NCI-H1048 (cell line): Measurements from ENCODE around the gene RAD18.

Experiments used
- DNase-seq: peaks from one replicate; lab custom pipeline; 2025; lab: John Stamatoyannopoulos, UW

Gene RAD18

DNA sequence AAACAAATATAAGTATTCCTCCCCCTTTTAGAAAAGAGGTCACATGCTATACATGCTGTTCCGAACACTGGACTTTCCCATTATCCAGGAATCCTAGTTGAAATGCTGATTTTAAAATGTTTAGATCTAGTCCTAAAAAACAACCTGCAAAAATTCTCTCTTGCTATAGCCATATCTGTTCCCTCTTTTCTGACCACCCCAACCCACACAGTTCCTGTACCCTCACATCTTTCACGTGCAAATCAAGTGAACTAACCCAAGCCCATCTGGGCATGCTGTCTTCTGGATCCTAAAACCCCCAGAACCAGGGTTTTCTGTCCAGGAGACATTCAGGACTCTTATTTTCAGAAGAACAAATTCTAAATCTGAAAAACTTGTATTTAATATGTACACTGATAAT, 67.4 kb downstream of the RAD18 start:
- DNase-seq, result no peak

- no peak for DNase-seq
Observed at GRCh38 chr3:8893001-8893400, 70.3 kb downstream of the RAD18 start.

DNA sequence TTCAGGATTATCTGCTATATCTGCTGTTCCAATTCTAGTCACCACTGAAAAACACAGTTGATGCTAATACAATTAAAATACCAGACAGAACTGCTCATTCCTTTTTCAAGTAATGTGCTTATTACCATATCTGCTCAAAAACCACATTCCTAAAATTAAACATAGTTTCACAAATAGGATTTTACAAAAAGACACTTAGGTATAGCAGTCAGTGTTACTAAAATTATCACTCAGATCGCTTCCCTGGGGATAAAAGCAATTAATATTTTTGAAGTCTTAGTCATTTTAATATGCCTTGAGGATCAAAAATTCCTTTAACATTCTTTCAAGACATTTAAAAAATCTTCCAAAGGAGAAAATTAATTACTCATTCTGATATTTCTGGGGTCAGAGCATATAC, 71.5 kb downstream of the RAD18 start:
- DNase-seq, result no peak

DNA sequence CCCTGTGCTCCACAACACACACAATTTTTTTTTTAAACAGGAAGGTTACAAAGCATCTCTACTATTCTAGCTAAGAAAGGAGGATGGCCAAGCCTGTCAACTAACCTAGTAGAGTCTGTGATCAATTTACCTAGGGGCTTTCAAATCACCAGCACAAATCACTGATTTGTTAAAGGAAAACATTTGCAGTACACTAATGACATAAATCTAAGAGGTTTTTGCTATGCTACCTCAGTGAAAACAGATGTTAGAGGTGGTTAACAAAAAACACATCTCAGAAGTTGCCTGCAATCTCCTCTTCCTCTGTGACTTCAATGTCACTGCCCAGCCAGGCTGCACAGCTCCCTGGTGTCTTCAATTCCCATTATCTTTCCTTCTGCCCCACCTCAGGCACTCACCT, 72.0 kb downstream of the RAD18 start:
- no peak for DNase-seq

DNA sequence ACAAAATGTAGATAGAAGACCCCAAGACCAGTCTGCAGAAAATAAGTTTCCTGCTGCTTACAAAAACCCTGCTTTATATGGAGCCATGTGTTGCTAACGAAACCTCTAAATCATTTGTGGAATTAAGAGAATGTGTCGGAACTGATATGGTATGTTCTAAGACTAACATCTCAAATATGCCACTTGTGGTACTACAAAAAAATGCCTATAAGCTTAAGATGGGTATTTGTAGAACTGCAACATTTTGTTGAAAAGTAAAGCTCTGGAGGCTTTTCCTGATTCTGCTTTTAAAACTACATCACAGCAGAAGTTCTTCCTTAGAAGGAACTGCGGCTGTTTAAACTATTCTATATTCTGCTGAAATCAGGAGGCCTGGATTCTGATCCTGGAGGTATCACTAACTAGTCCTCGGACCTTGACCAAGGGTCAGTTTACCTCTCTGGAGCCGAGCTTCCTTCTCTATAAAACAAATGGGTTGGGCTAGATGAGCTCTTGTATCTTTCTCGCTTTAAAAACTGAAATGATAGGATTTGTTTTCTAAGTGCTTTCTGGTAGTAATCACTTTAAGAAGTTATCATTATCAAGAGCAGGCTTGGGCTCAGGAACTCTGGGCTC, 74.9 kb downstream of the RAD18 start:
- no peak for DNase-seq

- DNase-seq, result no peak
Observed at GRCh38 chr3:8887435-8888300, 75.6 kb downstream of the RAD18 start.

GRCh38 chr3:8886546-8886945, 76.7 kb downstream of the RAD18 start:
- no peak for DNase-seq

GRCh38 chr3:8885536-8886316, 77.5 kb downstream of the RAD18 start:
- no peak for DNase-seq

GRCh38 chr3:8884630-8885290, 78.5 kb downstream of the RAD18 start:
- no peak for DNase-seq

GRCh38 chr3:8882642-8883041, 80.6 kb downstream of the RAD18 start:
- DNase-seq, result no peak

- no peak for DNase-seq
Observed at GRCh38 chr3:8882171-8882593, 81.1 kb downstream of the RAD18 start.

DNA sequence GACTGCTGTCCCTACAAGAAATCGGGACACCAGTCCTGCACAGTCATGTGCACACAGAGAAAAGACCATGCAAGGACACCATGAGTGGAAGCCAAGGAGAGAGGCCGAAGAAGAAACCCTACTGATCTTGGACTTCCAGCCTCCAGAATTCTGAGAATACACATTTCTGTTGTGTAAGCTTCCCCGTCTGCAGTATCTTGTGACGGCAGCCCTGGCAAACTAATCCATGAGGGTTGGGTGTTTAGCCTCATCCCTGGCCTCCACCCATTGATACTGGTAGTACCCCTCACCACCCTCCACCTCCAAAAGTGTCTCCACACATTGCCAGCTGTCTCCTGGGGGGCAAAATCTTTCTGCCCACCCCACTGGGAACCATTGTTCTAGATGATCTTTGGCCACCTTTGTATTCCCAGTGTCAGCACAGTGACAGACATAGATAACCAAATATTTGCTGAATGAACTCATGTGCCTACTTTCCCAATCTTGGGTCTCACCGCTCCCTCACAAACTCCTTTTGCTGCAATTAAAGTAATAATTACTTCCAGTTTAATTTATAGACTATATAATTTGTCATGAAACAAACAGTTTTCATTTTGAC, 83.8 kb downstream of the RAD18 start:
- no peak for DNase-seq

- no peak for DNase-seq
Observed at GRCh38 chr3:8875836-8876235, 87.4 kb downstream of the RAD18 start.

GRCh38 chr3:8873740-8874139, 89.5 kb downstream of the RAD18 start:
- no peak for DNase-seq

DNA sequence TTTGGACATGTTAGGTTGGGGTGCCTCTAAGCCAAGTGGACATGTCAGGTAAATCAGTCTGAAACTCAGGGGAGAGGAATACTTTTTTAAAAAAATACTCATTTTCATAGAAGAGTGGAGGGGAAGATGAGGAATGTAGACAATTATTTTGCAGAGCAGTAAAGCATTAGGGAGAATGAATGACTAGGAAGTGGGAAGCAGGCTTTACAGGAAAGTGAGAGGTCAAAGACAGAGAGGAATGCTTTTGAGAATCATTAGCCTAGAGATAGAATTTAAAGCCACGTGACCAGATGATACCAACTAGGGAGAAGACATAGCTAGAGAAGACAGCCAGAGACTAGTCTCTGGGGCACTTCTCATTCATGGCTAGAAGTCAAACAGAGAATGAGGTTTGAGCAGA, 91.0 kb downstream of the RAD18 start:
- DNase-seq, result no peak

GRCh38 chr3:8871306-8871705, 92.0 kb downstream of the RAD18 start:
- DNase-seq, result no peak

DNA sequence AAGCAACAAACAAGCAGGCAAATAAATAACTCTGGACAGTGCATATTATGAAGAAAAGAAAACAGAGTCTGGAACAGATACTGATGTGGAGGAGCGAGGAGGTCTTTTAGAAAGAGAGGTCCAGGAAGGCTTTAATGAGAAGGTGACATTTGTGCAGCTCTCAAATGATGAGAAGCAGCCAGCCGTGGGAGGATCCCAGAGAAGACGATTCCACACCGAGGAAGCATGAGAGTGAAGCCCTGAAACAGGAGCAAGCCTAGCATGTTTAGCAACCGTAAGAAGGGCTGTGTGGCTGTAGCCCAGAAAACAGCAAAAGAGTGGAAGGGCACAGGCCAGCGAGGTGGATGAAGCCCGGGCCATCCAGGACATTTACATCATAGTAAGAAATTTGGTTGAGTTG, 93.1 kb downstream of the RAD18 start:
- no peak for DNase-seq

- no peak for DNase-seq
Observed at GRCh38 chr3:8869613-8870012, 93.7 kb downstream of the RAD18 start.

DNA sequence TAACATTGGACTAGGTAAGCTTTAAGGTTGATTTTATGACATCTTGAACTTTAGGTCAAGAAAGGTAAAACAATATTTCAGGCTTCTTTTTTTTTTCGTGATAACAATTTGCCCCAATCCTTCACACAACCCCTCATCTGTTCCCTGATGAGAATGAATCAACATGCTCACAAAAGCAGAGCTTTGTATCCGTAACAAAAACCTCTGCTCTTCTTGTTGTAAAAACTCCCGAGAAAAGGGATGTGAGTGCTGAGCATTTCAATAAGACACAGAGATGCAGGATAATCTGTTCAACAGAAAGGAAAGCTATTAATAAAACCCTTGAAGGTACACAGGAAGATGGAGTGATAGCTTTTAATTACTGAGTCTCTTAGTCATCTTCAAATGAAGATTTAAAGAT, 94.3 kb downstream of the RAD18 start:
- no peak for DNase-seq

GRCh38 chr3:8867646-8868045, 95.6 kb downstream of the RAD18 start:
- no peak for DNase-seq

DNA sequence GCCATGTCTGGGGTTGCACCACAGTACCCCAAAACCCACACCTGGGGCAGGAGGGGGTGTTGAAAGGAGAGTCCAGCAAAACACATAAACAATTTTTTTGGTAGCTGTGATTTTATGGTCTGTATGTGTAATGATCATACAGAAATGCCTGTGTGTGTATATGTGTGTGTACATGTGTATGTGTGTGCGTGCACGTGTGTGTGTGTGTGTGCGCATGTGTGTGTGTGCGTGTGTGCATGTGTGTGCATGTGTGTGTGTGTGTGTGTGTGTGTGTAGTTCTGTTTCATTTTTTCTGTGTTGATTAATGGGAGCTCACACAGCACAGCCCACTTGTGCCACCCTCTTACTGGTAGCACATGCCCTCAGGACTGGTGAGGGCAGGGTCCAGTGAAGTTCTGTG, 97.6 kb downstream of the RAD18 start:
- no peak for DNase-seq
